ENCODE measurements around the gene MAPRE2. TPM values are rescaled to one million over a fixed set of nuclear protein-coding genes. Genes with fewer than 3 reads are reported as not detected.

MAPRE2 gene
- total RNA-seq, 1 experiment from 2014 or later = 2.8 TPM

DNA sequence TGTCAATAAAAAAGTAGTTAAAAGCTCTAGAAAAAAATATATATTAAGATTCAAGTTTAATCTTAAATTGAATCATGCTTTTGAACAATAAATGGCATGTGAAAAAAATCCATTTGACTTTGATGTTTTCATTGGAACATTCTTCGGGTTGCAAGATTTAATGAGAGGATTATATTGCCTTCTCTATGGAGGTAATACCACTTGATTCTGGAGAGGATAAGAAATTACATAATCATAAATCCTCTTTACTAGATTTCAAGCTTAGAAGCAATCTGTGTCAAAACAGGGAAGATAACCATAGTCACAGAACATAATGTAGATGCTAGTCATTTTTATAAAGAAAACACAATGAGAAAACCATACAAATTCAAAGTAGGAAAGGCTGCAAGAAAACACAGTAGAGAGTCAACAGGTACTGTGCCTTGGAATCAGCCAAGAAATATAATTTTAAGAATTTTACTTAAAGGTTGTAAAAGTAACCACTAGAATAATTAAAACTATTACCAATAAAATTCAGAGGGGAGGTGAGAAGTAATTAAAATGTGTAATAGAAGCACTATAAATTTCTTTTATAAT lies 18.7 kb upstream of the MAPRE2 start:
- no peak for ATAC-seq

DNA sequence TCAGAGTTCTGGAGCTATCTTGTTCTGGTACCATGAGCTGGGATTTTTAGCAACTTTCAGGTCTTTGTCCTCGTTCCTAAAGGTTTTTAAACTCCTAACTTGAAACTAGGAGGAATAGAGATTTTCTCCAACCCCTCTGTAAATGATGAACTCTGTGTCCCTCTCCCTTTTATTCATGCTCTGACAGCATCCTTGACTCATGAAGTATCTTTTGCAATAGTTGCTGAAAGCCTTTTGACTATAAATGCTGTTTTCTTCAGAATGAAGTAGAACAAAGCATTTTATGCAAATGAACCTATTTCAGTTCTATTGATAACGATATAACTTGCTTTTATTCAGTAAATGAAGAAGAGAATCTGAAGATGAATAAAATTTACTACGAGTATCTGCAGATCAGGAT lies 17.0 kb upstream of the MAPRE2 start:
- ChIA-PET CTCF (no interaction called here), POLR2A (ENCODE audit: unreplicated experiment) (no interaction called here)
- BruUV-seq (replicated peaks) = no TSS peak
- Histone ChIP-seq H3K4me3 (ENCODE audit: low read length) (no peak overlapping the region), H3K4me2 (ENCODE audit: low read length) (no peak overlapping the region), H3K9ac (ENCODE audit: low read length) (no peak overlapping the region), H3K4me1 (ENCODE audit: insufficient read depth, low read length) (no peaks in the 10 kb centered on the region), H3K9me2 (replicated peaks; ENCODE audit: low read length) (no peaks in the 10 kb centered on the region), H3F3A (ENCODE audit: low read length, unreplicated experiment) (no peaks in the 10 kb centered on the region), H3K79me2 (ENCODE audit: low read length) (no peaks in the 10 kb centered on the region), H3K9me3 (ENCODE audit: low read length) (no peaks in the 10 kb centered on the region), H3K27ac (ENCODE audit: low read length) (no peak overlapping the region), H4K20me1 (ENCODE audit: low read length) (no peaks in the 10 kb centered on the region), H3K36me3 (ENCODE audit: low read depth, low read length) (no peaks in the 10 kb centered on the region), H2AFZ (ENCODE audit: low read length) (no peak overlapping the region), H3K27me3 (ENCODE audit: low read length) (0 out of 2 replicates have a peak, but pooled peaks cover 4% of the 10 kb centered on the region)
- ATAC-seq (no peak), DNase-seq (no peak)
- TF ChIP-seq CTCF (conservative IDR thresholded peaks at IDR 0.05; ENCODE audit: low read depth, low read length) (no peak), EZH2 (IDR thresholded peaks at IDR 0.05; ENCODE audit: low read length, unreplicated experiment) (no peak), EZH2phosphoT487 (IDR thresholded peaks at IDR 0.05; ENCODE audit: borderline replicate concordance, low read length) (no peak)
- intact Hi-C loops (cut with micrococcal nuclease) = no loop called here

More for the DNA sequence above, 18.7 kb upstream of the MAPRE2 start:
- DNase-seq = no peak
- TF ChIP-seq EZH2phosphoT487 (IDR thresholded peaks at IDR 0.05; ENCODE audit: borderline replicate concordance, low read length) = no peak
- H3K4me1 ChIP-seq (ENCODE audit: insufficient read depth, low read length) = no peaks in the 10 kb centered on the region
- intact Hi-C loops (cut with micrococcal nuclease) = no loop called here
- H3K9me2 ChIP-seq (replicated peaks; ENCODE audit: low read length) = no peaks in the 10 kb centered on the region
- H3K79me2 ChIP-seq (ENCODE audit: low read length) = no peaks in the 10 kb centered on the region
- no peak overlapping the region for H3K9ac ChIP-seq (ENCODE audit: low read length)
- H3K4me2 ChIP-seq (ENCODE audit: low read length) = no peak overlapping the region
- no peak overlapping the region for H3K4me3 ChIP-seq (ENCODE audit: low read length)
- no peaks in the 10 kb centered on the region for H4K20me1 ChIP-seq (ENCODE audit: low read length)
- no peaks in the 10 kb centered on the region for H3K9me3 ChIP-seq (ENCODE audit: low read length)
- POLR2A ChIA-PET (ENCODE audit: unreplicated experiment) = no interaction called here
- H3F3A ChIP-seq (ENCODE audit: low read length, unreplicated experiment) = no peaks in the 10 kb centered on the region
- H3K36me3 ChIP-seq (ENCODE audit: low read depth, low read length) = no peaks in the 10 kb centered on the region
- no peak overlapping the region for H3K27ac ChIP-seq (ENCODE audit: low read length)
- CTCF ChIA-PET = no interaction called here
- no TSS peak for BruUV-seq (replicated peaks)
- H3K27me3 ChIP-seq (ENCODE audit: low read length) = 0 out of 2 replicates have a peak, but pooled peaks cover 4% of the 10 kb centered on the region
- H2AFZ ChIP-seq (ENCODE audit: low read length) = no peak overlapping the region

DNA sequence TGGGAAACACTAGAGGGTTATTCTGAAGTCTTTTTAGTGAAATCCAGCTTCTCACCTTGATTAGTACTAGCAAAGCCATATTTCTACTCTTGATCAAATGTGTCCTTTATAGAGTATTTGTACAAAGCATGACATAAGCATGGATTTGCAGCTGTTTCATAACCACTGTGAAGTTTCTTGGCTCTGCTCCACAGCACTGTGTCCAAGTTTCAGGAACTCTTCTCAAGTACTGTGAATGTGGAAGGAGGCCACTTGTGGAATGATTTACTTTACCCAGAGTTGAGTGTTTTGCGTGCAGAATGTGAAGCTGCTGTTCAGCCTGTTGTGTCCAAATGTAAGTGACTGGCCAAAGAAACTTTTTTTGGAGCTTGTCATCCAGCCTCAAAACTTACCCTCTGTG lies 16.2 kb upstream of the MAPRE2 start:
- no peak for TF ChIP-seq EZH2 (IDR thresholded peaks at IDR 0.05; ENCODE audit: low read length, unreplicated experiment)
- TF ChIP-seq CTCF (conservative IDR thresholded peaks at IDR 0.05; ENCODE audit: low read depth, low read length) = no peak
- TF ChIP-seq EZH2phosphoT487 (IDR thresholded peaks at IDR 0.05; ENCODE audit: borderline replicate concordance, low read length) = no peak

More for the DNA sequence above, 16.2 kb upstream of the MAPRE2 start:
- Histone ChIP-seq H3F3A (ENCODE audit: low read length, unreplicated experiment) (no peaks in the 10 kb centered on the region), H3K27ac (ENCODE audit: low read length) (no peak overlapping the region), H3K4me3 (ENCODE audit: low read length) (no peak overlapping the region), H3K27me3 (ENCODE audit: low read length) (0 out of 2 replicates have a peak, but pooled peaks cover 4% of the 10 kb centered on the region), H3K79me2 (ENCODE audit: low read length) (no peaks in the 10 kb centered on the region), H3K36me3 (ENCODE audit: low read depth, low read length) (no peaks in the 10 kb centered on the region), H4K20me1 (ENCODE audit: low read length) (no peaks in the 10 kb centered on the region), H3K9me3 (ENCODE audit: low read length) (no peaks in the 10 kb centered on the region), H3K4me1 (ENCODE audit: insufficient read depth, low read length) (no peaks in the 10 kb centered on the region), H3K9me2 (replicated peaks; ENCODE audit: low read length) (no peaks in the 10 kb centered on the region), H3K4me2 (ENCODE audit: low read length) (no peak overlapping the region), H3K9ac (ENCODE audit: low read length) (no peak overlapping the region), H2AFZ (ENCODE audit: low read length) (no peak overlapping the region)
- BruUV-seq (replicated peaks) = no TSS peak
- ChIA-PET POLR2A (ENCODE audit: unreplicated experiment) (no interaction called here), CTCF (interaction anchor here (0.9 kb wide), 1 partner anchor 119 kb away, joined by 5 read pairs; no protein-coding TSS in a partner anchor)
- intact Hi-C loops (cut with micrococcal nuclease) = no loop called here
- DNase-seq = peak; percentile 8
- no peak for ATAC-seq
